GM18505 (cell line): ENCODE measurements around the gene TNFAIP2.
"Not testable (repeated sequence)": the region's sequence is repeated elsewhere in the genome, so short reads cannot be mapped to it uniquely, and the experiment has no call there.

ENCODE experiments used
- ATAC-seq: cut with Tn5 transposase; IDR thresholded peaks from one replicate; pipeline ENCODE4 v1.9.1; 2021; ENCODE audit not compliant: unreplicated experiment
- POLR2A ChIP-seq: IDR thresholded peaks from 4 replicates; pipeline ENCODE4 v1.6.1; 2011; ENCODE audit warnings: borderline replicate concordance; ENCODE audit not compliant: insufficient read depth, insufficient read length; ENCODE audit errors: extremely low read depth

Gene TNFAIP2

DNA sequence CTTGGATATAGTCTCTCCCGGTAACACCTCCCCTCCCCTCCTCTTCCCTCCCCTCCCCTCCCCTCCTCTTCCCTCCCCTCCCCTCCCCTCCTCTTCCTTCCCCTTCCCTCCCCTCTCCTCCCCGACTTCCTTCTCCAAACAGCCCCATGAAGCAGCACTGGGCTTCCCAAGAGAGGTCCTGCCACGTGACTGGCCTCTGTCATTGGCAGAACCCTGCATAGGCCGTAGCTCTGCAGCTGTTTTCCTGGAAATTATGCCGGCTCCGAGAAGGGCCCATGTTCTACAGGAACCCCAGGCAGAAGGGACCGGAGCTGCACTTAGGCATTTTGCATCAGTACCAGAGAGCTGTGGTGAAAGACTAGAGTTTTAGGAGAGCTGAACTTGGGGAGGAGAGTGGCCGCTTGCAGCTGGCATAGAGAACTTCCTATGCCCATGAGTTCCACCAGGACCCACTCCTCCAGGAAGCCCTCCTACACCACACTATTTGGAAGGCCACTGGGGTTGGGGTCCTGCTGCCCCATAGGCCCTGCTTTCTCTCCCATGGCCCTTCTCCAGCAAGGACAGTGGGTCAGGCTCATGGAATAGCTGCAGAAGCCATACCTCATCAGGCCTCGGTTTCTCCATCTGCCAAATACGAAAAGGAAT, 5.1 kb upstream of the TNFAIP2 start:
- TF ChIP-seq POLR2A, result no peak
- ATAC-seq, result no peak

DNA sequence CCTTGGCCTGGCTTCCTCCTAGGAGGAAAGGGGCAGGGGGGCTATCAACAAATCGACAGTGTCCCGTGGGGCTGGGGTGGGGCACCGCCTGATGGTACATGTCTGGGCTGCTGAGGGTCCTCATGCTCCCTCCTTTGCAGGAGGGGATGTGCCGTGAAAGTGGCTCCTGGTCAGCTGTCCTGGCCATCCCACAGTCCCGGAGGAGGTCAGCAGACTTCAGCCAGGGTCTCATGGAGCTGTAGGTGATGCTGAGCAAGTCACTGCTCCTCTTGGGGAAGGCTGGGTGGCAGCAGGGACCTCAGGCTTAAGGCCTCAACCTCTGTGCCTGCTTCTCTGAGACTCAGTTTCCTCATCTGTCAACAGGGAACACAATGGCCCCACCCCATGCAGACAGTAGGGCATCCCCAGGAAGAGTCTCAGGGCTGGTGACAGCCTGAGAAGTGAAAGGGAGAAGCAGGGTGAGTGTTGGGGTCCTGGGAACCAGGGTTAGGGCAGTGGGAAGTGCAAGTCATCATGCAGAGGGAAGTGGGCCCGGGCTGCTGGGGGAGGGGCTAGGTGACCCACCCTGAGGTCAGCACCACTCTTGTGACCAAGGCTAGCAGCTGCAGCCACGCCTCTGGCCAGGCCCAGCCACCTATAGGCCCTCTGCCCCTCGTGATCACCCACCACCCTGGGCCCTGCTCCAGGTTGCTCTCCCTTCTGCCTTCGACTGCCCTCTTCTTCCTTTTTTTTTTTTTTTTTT, 4.4 kb upstream of the TNFAIP2 start:
- no peak for TF ChIP-seq POLR2A
- ATAC-seq, result no peak

DNA sequence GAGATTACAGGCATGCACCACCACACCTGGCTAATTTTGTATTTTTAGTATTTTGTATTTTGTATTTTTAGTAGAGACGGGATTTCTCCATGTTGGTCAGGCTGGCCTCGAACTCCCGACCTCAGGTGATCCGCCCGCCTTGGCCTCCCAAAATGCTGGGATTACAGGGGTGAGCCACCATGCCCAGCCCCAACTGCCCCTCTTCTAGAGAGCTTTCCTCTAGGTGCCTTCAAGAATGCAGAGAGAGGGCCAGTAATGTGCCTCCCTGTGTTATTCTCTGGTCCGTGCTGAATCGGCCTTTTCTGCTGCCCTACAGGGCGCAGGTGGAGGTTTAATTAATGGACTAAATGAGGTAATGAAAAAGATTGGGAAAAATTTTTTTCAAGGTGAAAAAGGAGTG, 3.7 kb upstream of the TNFAIP2 start:
- not testable (repeated sequence) for ATAC-seq

DNA sequence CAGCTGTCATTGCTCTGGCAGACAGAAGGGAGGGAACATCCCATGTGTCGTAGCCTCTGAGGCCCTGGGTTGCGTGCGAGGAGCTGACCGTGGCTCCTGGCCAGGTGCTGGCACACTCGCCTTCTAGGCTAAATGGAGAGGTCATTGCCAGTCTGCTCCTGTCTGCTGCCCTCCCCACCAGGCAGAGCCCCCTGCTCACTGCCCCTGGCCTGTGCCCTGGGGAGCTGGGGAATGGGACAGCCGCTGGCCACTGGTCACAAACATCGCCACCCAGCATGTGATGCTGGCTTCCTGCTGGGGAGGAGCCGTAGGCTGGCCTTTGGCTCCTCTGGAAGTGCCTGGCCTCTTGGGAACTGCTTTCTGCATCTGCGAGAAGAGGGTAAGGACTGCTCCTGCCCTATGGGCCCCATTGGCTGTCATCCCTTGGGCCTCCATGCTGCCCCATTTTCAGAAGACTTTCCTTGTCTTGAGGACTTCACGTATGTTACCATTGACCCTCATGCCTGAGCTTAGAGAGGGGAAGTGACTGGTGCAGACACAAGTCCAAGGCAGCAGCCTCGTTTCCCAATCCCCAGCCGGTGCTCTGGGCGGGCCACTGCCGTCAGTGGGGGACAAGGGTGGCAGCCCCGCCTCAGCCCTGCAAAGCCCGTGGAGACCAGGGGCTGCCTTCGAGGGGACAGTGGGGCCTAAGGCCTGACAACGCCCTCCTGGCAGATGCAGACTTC, 2.0 kb upstream of the TNFAIP2 start:
- TF ChIP-seq POLR2A, result no peak
- no peak for ATAC-seq

DNA sequence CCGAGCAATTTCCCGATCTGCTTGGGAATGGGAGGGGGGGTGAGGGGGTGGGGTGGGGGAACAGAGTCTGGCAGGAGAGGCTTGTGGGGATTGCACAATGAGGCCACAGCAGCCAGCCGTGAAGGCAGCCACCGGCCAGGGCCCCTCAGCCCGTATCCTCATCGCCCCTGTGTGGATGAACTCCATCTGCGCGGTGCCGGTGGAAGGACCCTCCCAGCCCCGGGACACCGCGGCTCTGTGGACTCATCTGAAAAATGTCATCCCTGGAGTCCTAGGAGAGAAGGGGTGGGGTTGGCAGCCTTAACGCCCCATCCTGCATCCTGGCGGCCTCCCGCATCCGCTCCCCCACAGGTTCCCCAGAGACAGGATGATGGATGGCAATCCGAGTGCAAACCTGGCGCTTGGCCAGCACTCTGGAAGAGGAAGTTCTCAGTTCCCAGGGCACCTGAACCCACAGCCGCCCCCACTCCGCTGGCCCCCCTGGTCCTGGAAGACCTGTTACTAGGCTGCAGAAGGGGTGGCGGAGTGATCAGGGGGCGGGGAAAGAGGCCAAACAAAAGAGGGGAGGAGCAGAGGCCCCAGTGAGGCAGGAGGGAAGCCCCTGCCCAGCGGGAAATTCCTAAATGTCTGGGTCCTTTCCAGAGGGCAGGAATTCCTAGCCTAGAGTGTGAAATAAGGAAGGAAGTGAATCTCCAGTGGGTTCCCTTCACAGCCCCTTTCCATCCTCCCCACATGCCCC, 1.2 kb upstream of the TNFAIP2 start:
- TF ChIP-seq POLR2A, result no peak

DNA sequence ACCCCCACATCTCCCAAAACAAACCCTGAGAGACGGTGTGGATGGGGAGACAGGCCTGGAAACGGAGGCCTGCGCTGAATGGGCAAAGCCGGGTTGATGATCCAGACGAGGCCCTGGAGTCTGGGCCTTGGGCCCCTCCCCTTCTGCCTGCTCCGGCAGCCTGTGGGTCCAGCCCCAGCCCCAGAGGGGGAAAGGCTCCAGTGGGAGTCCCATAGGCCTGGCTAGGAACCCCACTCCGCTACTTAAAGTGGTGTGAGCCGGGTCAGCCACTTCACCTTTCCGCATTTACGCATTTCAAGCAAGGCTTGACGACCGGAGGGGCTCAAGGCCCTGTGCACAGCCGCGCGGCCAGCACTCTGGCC, 695 bp upstream of the TNFAIP2 start:
- no peak for ATAC-seq

More for the DNA sequence above, 1.2 kb upstream of the TNFAIP2 start:
- no peak for ATAC-seq

DNA sequence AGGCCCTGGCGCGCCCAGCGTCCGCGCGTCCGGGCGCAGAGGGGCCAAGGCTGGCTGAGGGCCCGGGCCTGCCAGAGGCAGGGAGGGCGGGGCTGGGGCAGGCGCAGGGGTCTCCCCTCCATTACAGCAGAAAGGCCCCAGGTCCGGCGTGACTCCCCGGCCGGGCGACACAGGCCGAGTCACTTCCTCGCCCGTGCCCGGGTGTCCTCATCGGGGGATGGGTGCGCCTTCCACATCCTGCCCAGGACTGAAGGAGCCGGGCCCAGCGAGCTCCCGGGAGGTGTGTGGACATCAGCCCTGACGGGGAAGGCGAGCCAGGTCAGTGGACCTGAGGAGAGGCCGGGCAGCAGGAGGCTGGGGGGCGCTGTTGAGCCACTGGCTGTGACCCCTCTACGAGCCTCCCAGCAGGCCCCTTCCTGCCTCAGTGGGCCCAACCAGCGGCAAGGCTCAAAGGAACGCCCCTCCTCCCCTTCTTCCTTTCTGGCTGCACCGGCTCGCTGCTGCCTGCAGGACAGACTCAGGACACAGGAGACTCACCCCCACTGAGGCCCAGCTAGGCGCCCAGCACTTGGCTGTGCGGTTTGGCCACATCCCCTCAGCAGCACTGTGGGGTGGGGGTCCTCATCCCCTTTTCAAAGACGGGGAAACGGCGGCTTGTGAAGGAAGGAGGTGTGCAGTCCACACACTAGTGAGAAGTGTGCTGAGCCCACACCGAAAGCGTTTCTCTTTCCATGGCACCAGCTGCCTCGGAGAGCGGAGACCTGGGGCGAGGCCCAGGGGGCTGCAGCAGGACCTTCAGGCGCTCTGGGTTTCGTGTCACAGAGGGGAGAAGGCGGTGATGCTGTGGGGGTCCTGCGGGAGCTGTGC, 606 bp downstream of the TNFAIP2 start:
- ATAC-seq, result no peak
- no peak for TF ChIP-seq POLR2A

More for the DNA sequence above, 695 bp upstream of the TNFAIP2 start:
- TF ChIP-seq POLR2A, result no peak

DNA sequence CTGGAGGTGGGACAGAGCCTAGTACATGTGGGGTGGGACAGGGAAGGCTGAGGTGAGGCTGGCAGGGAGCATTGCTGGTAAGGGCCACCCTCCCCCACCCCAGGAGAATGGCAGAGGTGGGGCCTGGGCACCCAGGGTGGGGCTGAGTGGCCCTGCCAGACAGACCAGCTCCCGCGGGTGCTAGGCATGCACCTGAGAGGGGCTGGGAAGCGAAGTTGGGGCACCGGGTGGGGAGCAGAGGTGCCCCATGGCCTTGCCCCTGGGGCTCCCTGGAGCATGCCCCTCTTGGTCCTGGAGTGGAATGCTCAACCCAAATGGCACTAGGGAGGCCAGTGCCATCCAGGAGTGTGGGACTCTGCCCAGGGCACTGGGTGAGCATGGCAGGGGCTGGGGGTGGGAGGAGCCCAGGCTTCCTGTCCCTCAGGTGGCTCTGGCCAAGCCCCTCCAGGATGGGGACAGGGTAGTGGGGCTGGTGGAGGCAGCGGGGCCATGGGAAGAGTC, 1.3 kb downstream of the TNFAIP2 start:
- no peak for TF ChIP-seq POLR2A
- ATAC-seq, result no peak

DNA sequence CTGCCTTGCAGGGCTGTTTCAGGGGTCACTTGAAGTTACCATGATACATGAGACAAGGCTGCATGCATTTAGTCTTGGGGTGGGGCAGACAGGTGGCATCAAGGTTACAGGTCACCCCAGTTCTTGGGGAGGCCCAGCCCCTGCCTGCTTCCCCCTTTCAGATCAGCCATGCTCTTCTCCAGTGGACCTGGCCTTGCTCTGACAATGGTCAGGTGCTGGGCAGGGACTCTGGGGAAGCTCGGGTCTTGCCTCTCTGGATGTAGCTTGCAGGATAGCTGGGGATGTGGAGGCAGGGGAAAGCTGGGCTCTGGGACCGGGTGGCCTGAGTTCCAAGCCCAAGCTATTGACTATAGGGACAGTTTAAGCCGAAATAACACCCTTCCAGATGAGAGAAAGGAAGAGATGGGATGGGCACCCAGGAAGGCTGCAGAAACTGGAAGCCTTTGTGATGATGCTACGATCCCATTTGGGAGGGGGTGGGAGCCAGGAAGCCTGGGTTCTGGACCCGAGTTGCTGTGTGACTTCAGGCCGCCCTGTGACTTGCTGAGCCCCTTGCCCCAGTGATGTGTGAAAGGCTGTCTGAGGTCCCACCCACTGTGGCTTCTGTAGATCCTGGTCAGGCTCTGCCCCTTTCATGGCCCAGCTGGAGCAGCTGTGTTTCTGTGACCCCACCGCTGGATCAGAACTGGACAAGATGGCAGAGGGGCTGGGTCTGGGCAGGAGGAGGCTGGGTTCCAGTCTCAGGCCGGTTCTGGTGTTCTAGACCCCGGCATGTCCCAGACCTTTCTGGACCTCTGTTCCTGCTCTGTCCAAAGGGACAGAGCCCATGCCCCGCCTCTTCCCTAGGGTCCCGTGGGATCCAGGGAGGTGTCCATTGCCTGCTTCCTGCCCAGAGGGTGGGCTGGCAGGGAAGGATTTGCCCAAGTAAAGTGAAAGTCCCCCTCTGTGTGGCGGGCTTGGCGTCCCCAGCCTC, 2.1 kb downstream of the TNFAIP2 start:
- TF ChIP-seq POLR2A, result no peak
- ATAC-seq, result no peak

DNA sequence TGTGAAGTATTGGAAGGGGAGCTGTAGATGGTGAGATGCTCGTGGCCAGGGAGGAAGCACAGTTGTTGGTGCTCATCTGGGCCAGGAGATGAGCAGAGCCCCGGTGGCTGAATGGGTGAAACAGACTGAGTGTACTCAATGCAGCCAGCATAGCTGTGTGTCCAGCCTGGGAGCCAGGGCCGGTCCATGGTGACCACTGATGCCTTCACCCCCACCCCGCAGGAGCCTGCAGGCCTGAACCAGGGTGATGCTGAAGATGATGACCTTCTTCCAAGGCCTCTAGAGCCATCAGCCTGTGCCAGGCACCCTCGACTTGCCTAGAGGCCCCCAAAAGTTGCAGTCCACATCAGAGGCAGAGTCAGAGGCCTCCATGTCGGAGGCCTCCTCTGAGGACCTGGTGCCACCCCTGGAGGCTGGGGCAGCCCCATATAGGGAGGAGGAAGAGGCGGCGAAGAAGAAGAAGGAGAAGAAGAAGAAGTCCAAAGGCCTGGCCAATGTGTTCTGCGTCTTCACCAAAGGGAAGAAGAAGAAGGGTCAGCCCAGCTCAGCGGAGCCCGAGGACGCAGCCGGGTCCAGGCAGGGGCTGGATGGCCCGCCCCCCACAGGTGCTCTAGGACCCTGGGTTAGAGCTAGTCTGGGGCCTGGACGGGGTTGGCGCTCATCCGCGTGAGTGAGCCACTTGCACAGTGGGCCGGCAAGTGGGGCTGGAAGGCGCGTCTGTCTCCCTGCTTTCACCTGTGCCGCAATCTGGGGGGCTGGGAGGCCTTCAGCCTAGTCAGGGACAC, 3.0 kb downstream of the TNFAIP2 start:
- TF ChIP-seq POLR2A, result no peak

DNA sequence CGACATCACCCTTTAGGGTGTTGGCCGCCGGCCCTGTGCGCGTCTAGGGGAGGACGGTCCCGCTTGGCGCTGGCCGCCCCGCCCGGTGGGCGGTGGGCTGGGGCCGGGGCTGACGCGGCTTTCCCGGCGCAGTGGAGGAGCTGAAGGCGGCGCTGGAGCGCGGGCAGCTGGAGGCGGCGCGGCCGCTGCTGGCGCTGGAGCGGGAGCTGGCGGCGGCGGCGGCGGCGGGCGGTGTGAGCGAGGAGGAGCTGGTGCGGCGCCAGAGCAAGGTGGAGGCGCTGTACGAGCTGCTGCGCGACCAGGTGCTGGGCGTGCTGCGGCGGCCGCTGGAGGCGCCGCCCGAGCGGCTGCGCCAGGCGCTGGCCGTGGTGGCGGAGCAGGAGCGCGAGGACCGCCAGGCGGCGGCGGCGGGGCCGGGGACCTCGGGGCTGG, 3.6 kb downstream of the TNFAIP2 start:
- TF ChIP-seq POLR2A, result no peak
- no peak for ATAC-seq

More for the DNA sequence above, 3.0 kb downstream of the TNFAIP2 start:
- no peak for ATAC-seq
